Stimulated activated CD4-positive, alpha-beta T cell treated with anti-CD3 and anti-CD28 coated beads, Interleukin-2, amount 100 ng/mL, for 4 hours (primary cell): Measurements from ENCODE around the gene PTBP1.

ENCODE experiments used
- DNase-seq: peaks from one replicate; pipeline ENCODE4 v3.0.0-alpha.2; 2020; ENCODE audit warnings: low read depth

Gene PTBP1

GRCh38 chr19:854549-854948 lies 57.3 kb downstream of the PTBP1 start:
- no peak for DNase-seq

GRCh38 chr19:855142-855541 lies 57.9 kb downstream of the PTBP1 start:
- DNase-seq = no peak

GRCh38 chr19:855566-856120 lies 58.4 kb downstream of the PTBP1 start:
- no peak for DNase-seq

DNA sequence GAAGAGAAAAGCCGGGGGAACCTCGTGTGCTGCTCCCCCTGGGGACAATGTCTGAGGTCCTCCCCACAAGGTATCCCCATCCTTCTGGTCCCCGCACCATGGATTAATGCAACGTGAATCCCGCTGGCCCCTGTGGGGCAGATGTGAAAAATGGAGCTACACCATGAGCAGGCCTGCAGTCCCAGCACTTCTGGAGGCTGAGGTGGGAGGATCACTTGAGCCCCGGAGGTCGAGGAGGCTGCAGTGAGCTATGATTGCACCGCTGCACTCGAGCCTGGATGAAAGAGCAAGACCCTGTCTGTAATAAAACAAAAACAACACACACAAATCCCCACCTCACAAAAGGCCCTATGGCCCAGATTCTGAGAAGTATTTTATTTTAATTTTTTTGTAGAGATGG lies 61.0 kb downstream of the PTBP1 start:
- no peak for DNase-seq

DNA sequence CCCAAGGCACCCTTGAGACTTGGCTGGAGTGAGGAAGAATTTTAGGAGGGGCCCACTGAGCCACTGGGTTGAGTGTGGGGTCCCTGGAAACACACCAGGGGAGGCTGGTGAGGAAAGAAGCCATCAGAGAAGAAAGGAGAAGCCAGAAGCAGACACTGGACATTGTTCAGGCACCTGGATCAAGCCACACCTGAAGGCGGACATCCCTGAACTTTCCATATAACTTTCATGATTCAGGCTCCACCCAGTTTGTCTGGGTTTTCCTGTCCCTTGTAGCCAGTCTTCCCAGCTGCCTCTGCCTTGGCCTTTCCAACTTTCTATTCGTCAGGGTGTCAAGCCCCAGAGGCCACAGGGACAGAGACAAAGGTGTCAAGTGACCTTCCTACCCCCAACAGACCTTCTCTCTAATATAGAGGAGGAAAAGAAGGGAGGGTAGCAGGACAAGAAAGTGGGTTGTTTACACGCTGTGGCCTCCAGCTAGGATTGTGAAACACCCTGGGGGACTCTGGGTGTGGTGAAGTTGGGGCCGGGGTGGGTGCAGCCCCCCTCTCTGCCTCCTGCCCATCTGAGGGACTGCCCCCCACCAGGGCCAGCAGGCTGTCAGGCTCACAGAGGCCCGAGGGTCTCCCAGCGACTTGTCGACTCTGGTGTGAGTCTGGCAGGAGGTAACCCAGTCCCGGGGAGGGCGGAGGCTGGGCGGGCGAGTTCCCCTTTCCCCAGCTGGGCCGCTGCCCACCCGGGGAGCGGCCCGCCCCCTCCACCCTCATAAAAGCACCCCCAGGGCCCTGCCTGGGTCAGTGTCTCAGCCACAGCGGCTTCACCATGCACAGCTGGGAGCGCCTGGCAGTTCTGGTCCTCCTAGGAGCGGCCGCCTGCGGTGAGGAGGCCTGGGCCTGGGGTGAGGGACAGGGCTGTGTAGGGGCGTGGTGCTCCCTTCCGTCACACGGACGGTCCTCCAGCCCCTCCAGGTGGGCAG lies 61.9 kb downstream of the PTBP1 start, which contains the start of gene CFD:
Gene CFD, plus strand, starts transcription at position 797 of the 976 bp plus-strand sequence. Its CDS starts 26 bp downstream, at position 823.
- no peak for DNase-seq

DNA sequence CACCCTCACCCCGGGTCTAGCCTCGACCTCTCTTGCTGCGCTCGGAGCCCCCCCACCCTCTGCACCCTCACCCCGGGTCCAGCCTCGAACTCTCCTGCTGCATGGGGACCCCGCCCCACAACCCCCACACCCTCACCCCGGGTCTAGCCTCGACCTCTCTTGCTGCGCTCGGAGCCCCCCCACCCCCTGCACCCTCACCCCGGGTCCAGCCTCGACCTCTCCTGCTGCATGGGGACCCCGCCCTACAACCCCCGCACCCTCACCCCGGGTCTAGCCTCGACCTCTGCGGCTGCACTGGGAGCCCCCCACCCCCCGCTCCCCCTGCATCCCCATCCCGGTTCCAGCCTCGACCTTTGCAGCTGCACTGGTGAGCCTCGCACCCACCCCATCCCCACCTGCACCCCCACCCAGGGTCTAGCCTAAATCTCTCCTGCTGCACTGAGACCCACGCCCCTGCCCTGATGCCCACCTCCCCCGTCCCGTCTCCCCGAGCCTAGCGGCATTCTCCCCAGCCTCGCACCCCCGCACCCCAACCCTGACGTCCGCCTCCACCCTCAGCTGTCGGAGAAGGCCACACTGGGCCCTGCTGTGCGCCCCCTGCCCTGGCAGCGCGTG lies 64.0 kb downstream of the PTBP1 start:
- no peak for DNase-seq
